Keratinocyte (primary cell): ENCODE data around the gene CORO1C. TPM values are rescaled to one million over a fixed set of nuclear protein-coding genes. Genes with fewer than 3 reads are reported as not detected.

Source experiments
- DNase-seq: peaks from one replicate; pipeline ENCODE4 v3.0.0-alpha.2; 2011; ENCODE audit warnings: low read depth, missing footprints, low spot score
- FAIRE-seq: peaks from 2 replicates; lab custom pipeline; 2011; peaks lifted over from hg19 to GRCh38; lab: Jason Lieb, UNC
- H2AFZ ChIP-seq: 2 replicates; pipeline ENCODE4 v1.6.0; 2012; ENCODE audit warnings: low read length, control low read depth, inconsistent platforms; ENCODE audit not compliant: control insufficient read depth
- H3K27ac ChIP-seq: 2 replicates; pipeline ENCODE4 v1.5.1; 2011; ENCODE audit warnings: low read length; ENCODE audit not compliant: control insufficient read depth, insufficient read depth
- H3K27me3 ChIP-seq: 3 replicates; pipeline ENCODE4 v1.6.0; 2011; ENCODE audit warnings: low read length; ENCODE audit not compliant: control insufficient read depth, insufficient read depth; ENCODE audit errors: extremely low read depth
- H3K36me3 ChIP-seq, 2 experiments: 2 replicates in 1 of 2; 3 replicates in 1 of 2; pipeline ENCODE4 v1.5.1; 2011; ENCODE audit warnings: low read length in 2 of 2, mild to moderate bottlenecking in 1 of 2; ENCODE audit not compliant: control insufficient read depth in 2 of 2, insufficient read depth in 2 of 2; ENCODE audit errors: extremely low read depth in 1 of 2
- H3K4me1 ChIP-seq: 3 replicates; pipeline ENCODE4 v1.5.1; 2011; ENCODE audit warnings: low read length; ENCODE audit not compliant: control insufficient read depth, insufficient read depth; ENCODE audit errors: extremely low read depth
- H3K4me2 ChIP-seq: 3 replicates; pipeline ENCODE4 v1.6.0; 2011; ENCODE audit warnings: low read depth, low read length; ENCODE audit not compliant: control insufficient read depth, insufficient read depth; ENCODE audit errors: extremely low read depth
- H3K4me3 ChIP-seq, 3 experiments: fragments of 200-600 bp in 1 of 3; sonication (generic) in 1 of 3; 2 replicates in 2 of 3; 3 replicates in 1 of 3; pipeline ENCODE4 v1.5.1; 2011 to 2016; ENCODE audit warnings: low read length in 3 of 3, mild to moderate bottlenecking in 3 of 3, control low read depth in 2 of 3, inconsistent platforms in 1 of 3, low read depth in 1 of 3, mixed read lengths in 1 of 3, mixed run types in 1 of 3, moderate library complexity in 1 of 3; ENCODE audit not compliant: control insufficient read depth in 2 of 3, insufficient read depth in 2 of 3; ENCODE audit errors: extremely low read depth in 1 of 3
- H3K79me2 ChIP-seq: 2 replicates; pipeline ENCODE4 v1.6.0; 2012; ENCODE audit warnings: low read length; ENCODE audit not compliant: control insufficient read depth, insufficient read depth
- H3K9ac ChIP-seq: 3 replicates; pipeline ENCODE4 v1.6.0; 2011; ENCODE audit warnings: low read length; ENCODE audit not compliant: control insufficient read depth, insufficient read depth; ENCODE audit errors: extremely low read depth
- H3K9me1 ChIP-seq: 3 replicates; pipeline ENCODE4 v1.6.0; 2011; ENCODE audit warnings: low read length; ENCODE audit not compliant: control insufficient read depth, insufficient read depth; ENCODE audit errors: extremely low read depth
- H3K9me3 ChIP-seq: 2 replicates; pipeline ENCODE4 v1.5.1; 2012; ENCODE audit warnings: low read depth, low read length; ENCODE audit not compliant: control insufficient read depth
- H4K20me1 ChIP-seq: 3 replicates; pipeline ENCODE4 v1.6.0; 2011; ENCODE audit warnings: low read length; ENCODE audit not compliant: control insufficient read depth, insufficient read depth; ENCODE audit errors: extremely low read depth
- EZH2 ChIP-seq: IDR thresholded peaks from one replicate; pipeline ENCODE4 v1.6.1; 2012; ENCODE audit warnings: inconsistent platforms, mild to moderate bottlenecking, low read length, moderate library complexity
- dilution Hi-C: fragments of 300-500 bp; cut with MboI; formaldehyde crosslinking; loops from one replicate; pipeline ENCODE4 v1.7.0; 2020; ENCODE audit warnings: low sequenced_read_pairs; ENCODE audit not compliant: extremely low pct_ligation_motif_present
- polyA plus RNA-seq, 5 experiments: library from polyadenylated mRNA; depleted of rRNA in 3 of 5; stranded (reverse) in 3 of 5; stranded (forward) in 1 of 5; unstranded in 1 of 5; fragments of >200 nt; gene quantifications; 1 replicate in 1 of 5; 2 replicates in 3 of 5; 3 replicates in 1 of 5; pipeline versions ENCODE4 v1.2.1 to v1.2.3, GENCODE V29; 2011 to 2012; ENCODE audit warnings: missing spikeins in 2 of 5, low read depth in 1 of 5, low replicate concordance in 1 of 5
- TF ChIP-seq, protein P1 (sequence below), 3 experiments: IDR thresholded peaks in 1 of 3; conservative IDR thresholded peaks in 1 of 3; optimal IDR thresholded peaks in 1 of 3; 2 replicates in 2 of 3; 3 replicates in 1 of 3; pipeline versions ENCODE3 to v1.5.1; 2011; ENCODE audit warnings: low read length in 3 of 3, mild to moderate bottlenecking in 3 of 3, moderate library complexity in 2 of 3, control low read depth in 1 of 3, inconsistent platforms in 1 of 3; ENCODE audit not compliant: insufficient read depth in 2 of 3; ENCODE audit errors: extremely low read depth in 1 of 3

CORO1C gene
- polyA plus RNA-seq, 1 donor (not counting 4 experiments of a cell fraction or from before 2014, with no cell fraction given): 283 TPM

DNA sequence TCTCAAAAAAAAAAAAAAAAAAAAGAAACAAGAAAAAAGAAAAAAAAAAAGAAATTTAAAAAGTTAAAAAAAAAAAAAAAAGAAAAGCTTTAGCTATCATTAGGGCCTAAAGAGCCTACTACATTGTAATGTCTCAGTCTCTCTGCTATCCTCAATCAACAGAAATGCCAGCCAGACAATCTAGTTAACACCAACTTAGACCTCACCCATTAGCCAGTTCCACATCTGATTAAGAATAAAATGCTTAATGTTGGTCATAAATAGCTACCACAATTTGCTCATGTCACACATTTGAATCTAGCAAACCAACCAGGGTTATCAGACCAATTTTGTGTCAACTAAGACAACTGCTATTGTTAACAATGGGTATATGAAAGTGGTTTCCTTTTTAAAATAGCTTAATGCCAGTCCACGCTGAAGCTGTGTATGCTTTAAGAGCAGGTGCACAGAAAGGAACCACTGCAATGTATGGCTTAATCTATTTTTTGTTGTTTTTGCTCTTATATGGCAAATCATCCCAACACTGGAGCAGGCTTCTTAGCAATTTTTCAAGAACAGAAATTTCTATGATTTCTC lies 52.1 kb downstream of the CORO1C start:
- no peak for DNase-seq
- H3K36me3 ChIP-seq: peaks cover 4 to 20% of the 10 kb centered on the region in 2 experiments
- H3K4me1 ChIP-seq: peaks cover 6% of the 10 kb centered on the region
- TF ChIP-seq EZH2: no peak
- TF ChIP-seq, protein P1, sequence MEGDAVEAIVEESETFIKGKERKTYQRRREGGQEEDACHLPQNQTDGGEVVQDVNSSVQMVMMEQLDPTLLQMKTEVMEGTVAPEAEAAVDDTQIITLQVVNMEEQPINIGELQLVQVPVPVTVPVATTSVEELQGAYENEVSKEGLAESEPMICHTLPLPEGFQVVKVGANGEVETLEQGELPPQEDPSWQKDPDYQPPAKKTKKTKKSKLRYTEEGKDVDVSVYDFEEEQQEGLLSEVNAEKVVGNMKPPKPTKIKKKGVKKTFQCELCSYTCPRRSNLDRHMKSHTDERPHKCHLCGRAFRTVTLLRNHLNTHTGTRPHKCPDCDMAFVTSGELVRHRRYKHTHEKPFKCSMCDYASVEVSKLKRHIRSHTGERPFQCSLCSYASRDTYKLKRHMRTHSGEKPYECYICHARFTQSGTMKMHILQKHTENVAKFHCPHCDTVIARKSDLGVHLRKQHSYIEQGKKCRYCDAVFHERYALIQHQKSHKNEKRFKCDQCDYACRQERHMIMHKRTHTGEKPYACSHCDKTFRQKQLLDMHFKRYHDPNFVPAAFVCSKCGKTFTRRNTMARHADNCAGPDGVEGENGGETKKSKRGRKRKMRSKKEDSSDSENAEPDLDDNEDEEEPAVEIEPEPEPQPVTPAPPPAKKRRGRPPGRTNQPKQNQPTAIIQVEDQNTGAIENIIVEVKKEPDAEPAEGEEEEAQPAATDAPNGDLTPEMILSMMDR (optimal IDR thresholded peaks at IDR 0.05 in 1 of 3, IDR thresholded peaks at IDR 0.05 in 1 of 3, conservative IDR thresholded peaks at IDR 0.05 in 1 of 3; ENCODE audit: extremely low read depth in 1 of 3, insufficient read depth in 2 of 3, low read length in 3 of 3): no peak
- no peak overlapping the region for H3K4me3 ChIP-seq
- H3K4me2 ChIP-seq: no peak overlapping the region
- H3K27ac ChIP-seq: no peak overlapping the region
- H3K9me1 ChIP-seq: no peaks in the 10 kb centered on the region
- dilution Hi-C loops: no loop called here
- no peaks in the 10 kb centered on the region for H3K27me3 ChIP-seq
- peaks cover 88% of the 10 kb centered on the region for H3K79me2 ChIP-seq
- no peak overlapping the region for H2AFZ ChIP-seq
- FAIRE-seq: no peak
- H3K9ac ChIP-seq: no peak overlapping the region
- no peaks in the 10 kb centered on the region for H4K20me1 ChIP-seq
- H3K9me3 ChIP-seq: no peaks in the 10 kb centered on the region

DNA sequence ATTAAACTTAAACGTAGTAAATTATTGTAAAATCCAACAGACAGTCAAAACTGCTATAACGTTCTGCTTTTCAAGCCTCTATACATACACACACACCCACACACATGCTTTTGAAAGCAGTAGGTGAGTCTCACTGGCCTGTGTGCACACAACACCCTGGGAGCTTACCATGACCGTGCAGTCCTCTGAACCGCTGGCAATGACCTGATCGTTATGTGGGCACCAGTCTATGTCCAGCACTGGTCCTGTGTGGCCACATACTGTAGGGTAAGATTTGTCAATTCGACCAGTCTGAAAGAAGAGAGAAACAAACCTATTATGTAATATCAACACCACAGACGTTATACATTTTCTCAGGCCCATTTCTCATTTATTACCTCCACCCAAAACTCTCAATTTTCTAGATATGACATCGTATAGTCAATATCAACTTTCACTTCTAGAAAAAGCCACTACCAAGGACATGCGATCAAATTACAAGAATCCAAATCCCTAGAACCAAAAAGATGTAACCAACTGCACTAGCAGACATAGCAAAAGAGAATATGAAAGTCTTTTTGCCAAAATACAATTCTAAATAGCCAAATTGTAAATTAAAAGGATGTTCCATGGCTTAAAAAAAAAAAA lies 53.1 kb downstream of the CORO1C start:
- Histone ChIP-seq H3K9me1 (no peaks in the 10 kb centered on the region), H3K9me3 (no peaks in the 10 kb centered on the region), H3K4me3 (no peak overlapping the region), H3K9ac (no peak overlapping the region), H3K4me2 (no peak overlapping the region), H3K4me1 (no peaks in the 10 kb centered on the region), H3K36me3 (peaks cover 4 to 16% of the 10 kb centered on the region in 2 experiments), H3K27me3 (no peaks in the 10 kb centered on the region), H3K27ac (no peak overlapping the region), H4K20me1 (no peaks in the 10 kb centered on the region), H3K79me2 (peaks cover 85% of the 10 kb centered on the region), H2AFZ (no peak overlapping the region)
- dilution Hi-C loops: no loop called here
- TF ChIP-seq EZH2: no peak
- TF ChIP-seq, protein P1 (optimal IDR thresholded peaks at IDR 0.05 in 1 of 3, IDR thresholded peaks at IDR 0.05 in 1 of 3, conservative IDR thresholded peaks at IDR 0.05 in 1 of 3; ENCODE audit: extremely low read depth in 1 of 3, insufficient read depth in 2 of 3, low read length in 3 of 3): no peak
- DNase-seq (no peak), FAIRE-seq (no peak)
